ENCODE results near the gene INVS.

- no peak for TF ChIP-seq CTCF (IDR thresholded peaks at IDR 0.05)
- TF ChIP-seq POLR2A (IDR thresholded peaks at IDR 0.05), result no peak
These were observed 14.3 kb upstream of the INVS start for GRCh38 chr9:100084734-100085133.
